ENCODE results near the gene CHD3. TPM values are rescaled to one million over a fixed set of nuclear protein-coding genes. Genes with fewer than 3 reads are reported as not detected.

The CHD3 gene
- total RNA-seq, 6 donors from 2014 or later, result 68.1 to 183 (median 91.3) TPM

GRCh38 chr17:7855660-7856010, 33.0 kb upstream of the CHD3 start:
- Histone ChIP-seq H3K4me3 (peak overlapping the region in 3 of 4 donors; percentile 56 to 76 (median 69)), H3K27ac (peak overlapping the region; percentile 90 to 97 (median 92)), H3K36me3 (peaks cover 2 to 40% (median 33%) of the 10 kb centered on the region in 4 donors), H3K27me3 (no peaks in the 10 kb centered on the region), H3K4me1 (peaks cover 39 to 56% (median 45%) of the 10 kb centered on the region in 4 donors), H3K9me3 (no peaks in the 10 kb centered on the region)
- ATAC-seq (ENCODE audit: low FRiP score in 2 of 2) (no peak), DNase-seq (no peak)
- TF ChIP-seq CTCF (IDR thresholded peaks at IDR 0.05), result no peak
- no peak for TF ChIP-seq POLR2AphosphoS5 (IDR thresholded peaks at IDR 0.05)
- TF ChIP-seq POLR2A (IDR thresholded peaks at IDR 0.05), result no peak
- TF ChIP-seq EP300 (IDR thresholded peaks at IDR 0.05), result no peak
- WGBS, 2 donors, result 19 to 40% methylated on average over 11 to 15 of the region's 15 CpGs

DNA sequence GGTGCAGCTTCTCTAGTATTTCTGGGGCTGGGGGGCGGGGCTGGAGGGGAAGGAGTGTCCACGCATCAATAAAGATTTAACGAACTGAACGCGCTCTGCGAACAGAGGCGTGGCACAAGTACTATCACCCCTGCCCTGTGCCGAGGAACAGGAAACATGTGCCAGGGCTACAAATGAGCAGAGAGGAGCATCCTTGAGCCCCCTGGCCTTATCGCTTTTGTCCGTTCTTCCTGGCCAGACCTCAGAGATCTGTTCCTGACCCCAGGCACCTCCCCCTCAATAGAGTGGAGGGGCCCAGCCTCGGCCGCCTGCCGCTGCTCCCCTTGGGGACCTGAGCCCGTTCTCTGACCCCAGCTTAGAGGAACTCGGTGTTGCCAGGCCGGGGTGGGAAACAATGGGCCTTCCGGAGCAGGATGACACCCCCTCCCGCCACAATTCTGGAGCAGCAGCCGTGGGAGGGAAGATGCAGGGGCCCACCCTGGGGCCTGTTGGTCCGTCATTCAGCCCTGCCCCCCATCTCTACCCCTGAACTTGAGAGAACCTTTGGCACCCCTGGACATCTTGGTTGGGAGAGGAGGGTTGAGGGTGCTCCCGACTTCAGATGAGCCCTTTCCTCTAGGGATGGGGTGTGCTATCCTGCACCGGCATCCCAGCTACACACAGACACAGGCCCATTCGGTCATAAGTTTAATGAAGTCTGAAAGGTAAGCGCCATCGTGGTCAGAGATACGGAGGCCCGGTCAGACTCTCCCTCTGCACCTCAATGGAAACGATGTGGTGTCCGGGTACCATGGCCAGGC, 32.4 kb upstream of the CHD3 start:
- Histone ChIP-seq H3K4me1 (peaks cover 39 to 52% (median 42%) of the 10 kb centered on the region in 4 donors), H3K4me3 (peak overlapping the region; percentile 49 to 76 (median 62)), H3K9me3 (no peaks in the 10 kb centered on the region), H3K27me3 (no peaks in the 10 kb centered on the region), H3K36me3 (peaks cover 0 to 34% (median 27%) of the 10 kb centered on the region in 4 donors), H3K27ac (peak overlapping the region; percentile 90 to 97 (median 92))
- TF ChIP-seq EP300 (IDR thresholded peaks at IDR 0.05) (no peak), POLR2AphosphoS5 (IDR thresholded peaks at IDR 0.05) (peak; percentile 32 to 62)
- DNase-seq (peak in 1 of 2 donors; percentile 75), ATAC-seq (ENCODE audit: low FRiP score in 2 of 2) (no peak)
- 12 to 17% methylated on average over 17 to 22 of the region's 29 CpGs for WGBS, 2 donors

- H3K27ac ChIP-seq, result peak within 1 kb of the TSS; percentile 90 to 97 (median 92)
- TF ChIP-seq CTCF (IDR thresholded peaks at IDR 0.05) (peak in 5 of 6 experiments; percentile 19 to 75 (median 42)), POLR2AphosphoS5 (IDR thresholded peaks at IDR 0.05) (peak; percentile 85 to 89), EP300 (IDR thresholded peaks at IDR 0.05) (peak in 1 of 4 donors; percentile 21), POLR2A (IDR thresholded peaks at IDR 0.05) (peak in 2 of 4 donors; percentile 11 to 71)
- H3K36me3 ChIP-seq, result peaks cover 0 to 29% (median 22%) of the 10 kb centered on the region in 4 donors
- H3K27me3 ChIP-seq, result no peaks in the 10 kb centered on the region
- WGBS, 2 donors, result 0 to 1% methylated on average over 18 to 64 of the region's 64 CpGs
- peak within 1 kb of the TSS; percentile 49 to 76 (median 62) for H3K4me3 ChIP-seq
- ATAC-seq (ENCODE audit: low FRiP score in 2 of 2), result peak; percentile 94 to 96
- H3K9me3 ChIP-seq, result no peaks in the 10 kb centered on the region
- peak; percentile 96 to 98 for DNase-seq
- peaks cover 32 to 43% (median 35%) of the 10 kb centered on the region in 4 donors for H3K4me1 ChIP-seq
These were observed 31.5 kb upstream of the CHD3 start, which contains the start of gene NAA38 for GRCh38 chr17:7856811-7857712. Gene NAA38, minus strand, starts transcription at chr17:7857559. Its CDS starts 96 bp downstream, at chr17:7857463.

GRCh38 chr17:7857713-7858521, 30.7 kb upstream of the CHD3 start, which contains the start of gene CYB5D1:
Gene CYB5D1, plus strand, starts transcription at chr17:7858003. Its CDS starts 132 bp downstream, at chr17:7858135.
- Histone ChIP-seq H3K27me3 (no peaks in the 10 kb centered on the region), H3K4me3 (peak within 1 kb of the TSS; percentile 49 to 76 (median 62)), H3K36me3 (peaks cover 0 to 20% (median 14%) of the 10 kb centered on the region in 4 donors), H3K4me1 (peaks cover 33 to 42% (median 35%) of the 10 kb centered on the region in 4 donors), H3K27ac (peak within 1 kb of the TSS; percentile 90 to 97 (median 92)), H3K9me3 (no peaks in the 10 kb centered on the region)
- WGBS, 2 donors, result 7 to 14% methylated on average over 39 to 48 of the region's 48 CpGs
- ATAC-seq (ENCODE audit: low FRiP score in 2 of 2) (peak; percentile 81 to 86), DNase-seq (peak; percentile 87 to 89)
- TF ChIP-seq POLR2A (IDR thresholded peaks at IDR 0.05) (peak in 2 of 4 donors; percentile 31 to 57), CTCF (IDR thresholded peaks at IDR 0.05) (no peak), POLR2AphosphoS5 (IDR thresholded peaks at IDR 0.05) (peak; percentile 79 to 83), EP300 (IDR thresholded peaks at IDR 0.05) (no peak)
